ENCODE data around the gene IMPG2. TPM values are rescaled to one million over a fixed set of nuclear protein-coding genes. Genes with fewer than 3 reads are reported as not detected.

IMPG2 gene
- under 1 TPM; 0.17 to 0.64 (median 0.40) TPM for total RNA-seq
- polyA plus RNA-seq = under 1 TPM; 0.05 to 0.09 (median 0.08) TPM
- long read RNA-seq, donor 1 = 0 reads
- long read RNA-seq, donor 2, partial matches to known transcripts = 0 of 1 reads
- long read RNA-seq, donor 2, other reads (novel, unspliced or antisense) = 1 of 1 reads

DNA sequence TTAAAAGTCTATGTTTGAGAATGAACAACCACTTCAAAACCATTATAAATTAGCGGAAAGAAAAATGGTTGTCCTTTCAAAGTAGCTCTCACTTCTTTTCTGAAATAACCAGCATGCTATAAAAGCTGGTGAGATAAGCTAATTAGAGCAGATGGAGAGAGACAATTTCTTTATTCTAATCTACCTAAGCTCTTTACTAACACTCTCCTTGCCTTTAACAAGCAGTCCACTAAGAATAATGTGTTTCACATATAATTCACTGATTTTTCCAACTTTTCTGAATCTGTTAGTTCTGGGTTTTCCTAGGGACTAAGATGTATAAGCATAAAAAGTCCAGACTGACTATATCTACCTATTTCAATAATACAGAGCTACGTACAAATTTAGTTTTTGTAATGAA, at the start of gene IMPG2:
Gene IMPG2 (minus strand): TSS at position 101 of the 400 bp plus-strand sequence. CDS start 203 bp downstream, outside the sequence.
- WGBS, 3 donors = 97 to 99% (median 97%) methylated on average over 2 of the region's 2 CpGs
- no peak within 1 kb of the TSS for H3K27ac ChIP-seq
- no peaks in the 10 kb centered on the region for H3K4me1 ChIP-seq
- ATAC-seq (no peak), DNase-seq (no peak)
- H3K36me3 ChIP-seq (ENCODE audit: insufficient read depth in 1 of 2, low read depth in 1 of 2) = peaks cover 0 to 3% of the 10 kb centered on the region in 2 donors
- no peaks in the 10 kb centered on the region for H3K9me3 ChIP-seq
- TF ChIP-seq, protein P1, sequence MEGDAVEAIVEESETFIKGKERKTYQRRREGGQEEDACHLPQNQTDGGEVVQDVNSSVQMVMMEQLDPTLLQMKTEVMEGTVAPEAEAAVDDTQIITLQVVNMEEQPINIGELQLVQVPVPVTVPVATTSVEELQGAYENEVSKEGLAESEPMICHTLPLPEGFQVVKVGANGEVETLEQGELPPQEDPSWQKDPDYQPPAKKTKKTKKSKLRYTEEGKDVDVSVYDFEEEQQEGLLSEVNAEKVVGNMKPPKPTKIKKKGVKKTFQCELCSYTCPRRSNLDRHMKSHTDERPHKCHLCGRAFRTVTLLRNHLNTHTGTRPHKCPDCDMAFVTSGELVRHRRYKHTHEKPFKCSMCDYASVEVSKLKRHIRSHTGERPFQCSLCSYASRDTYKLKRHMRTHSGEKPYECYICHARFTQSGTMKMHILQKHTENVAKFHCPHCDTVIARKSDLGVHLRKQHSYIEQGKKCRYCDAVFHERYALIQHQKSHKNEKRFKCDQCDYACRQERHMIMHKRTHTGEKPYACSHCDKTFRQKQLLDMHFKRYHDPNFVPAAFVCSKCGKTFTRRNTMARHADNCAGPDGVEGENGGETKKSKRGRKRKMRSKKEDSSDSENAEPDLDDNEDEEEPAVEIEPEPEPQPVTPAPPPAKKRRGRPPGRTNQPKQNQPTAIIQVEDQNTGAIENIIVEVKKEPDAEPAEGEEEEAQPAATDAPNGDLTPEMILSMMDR (IDR thresholded peaks at IDR 0.05) = no peak
- no peak within 1 kb of the TSS for H3K4me3 ChIP-seq
- H3K27me3 ChIP-seq (ENCODE audit: insufficient read depth in 3 of 3, low read length in 2 of 3) = no peaks in the 10 kb centered on the region
- intact Hi-C loops (cut with DNase I) = no loop called here

DNA sequence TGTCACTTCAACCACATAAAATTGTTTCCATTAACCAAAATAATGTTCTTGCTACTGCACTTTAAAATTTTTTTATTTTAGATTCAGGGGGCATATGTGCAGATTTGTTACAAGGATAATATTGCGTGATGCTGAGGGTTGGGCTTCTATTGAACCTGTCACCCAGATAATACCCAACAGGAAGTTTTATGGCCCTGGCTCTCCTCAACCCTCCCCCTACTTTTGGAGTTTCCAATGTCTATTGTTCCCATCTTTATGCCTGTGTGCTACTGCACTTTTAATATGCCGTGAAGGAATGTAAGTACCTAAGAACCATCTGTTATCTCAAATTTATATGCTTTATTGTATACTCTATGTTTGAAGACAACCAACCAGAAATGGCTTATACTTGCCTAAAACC, 42.0 kb upstream of the IMPG2 start:
- WGBS, 3 donors = 77 to 88% (median 80%) methylated on average over 2 of the region's 2 CpGs
- Histone ChIP-seq H3K27me3 (ENCODE audit: insufficient read depth in 3 of 3, low read length in 2 of 3) (no peaks in the 10 kb centered on the region), H3K4me3 (no peak overlapping the region), H3K27ac (no peak overlapping the region), H3K36me3 (ENCODE audit: insufficient read depth in 1 of 2, low read depth in 1 of 2) (peaks cover 0 to 33% of the 10 kb centered on the region in 2 donors), H3K9me3 (no peaks in the 10 kb centered on the region), H3K4me1 (no peaks in the 10 kb centered on the region)
- TF ChIP-seq, protein P1 (IDR thresholded peaks at IDR 0.05) = no peak
- intact Hi-C loops (cut with DNase I) = no loop called here
- DNase-seq (no peak), ATAC-seq (no peak)

DNA sequence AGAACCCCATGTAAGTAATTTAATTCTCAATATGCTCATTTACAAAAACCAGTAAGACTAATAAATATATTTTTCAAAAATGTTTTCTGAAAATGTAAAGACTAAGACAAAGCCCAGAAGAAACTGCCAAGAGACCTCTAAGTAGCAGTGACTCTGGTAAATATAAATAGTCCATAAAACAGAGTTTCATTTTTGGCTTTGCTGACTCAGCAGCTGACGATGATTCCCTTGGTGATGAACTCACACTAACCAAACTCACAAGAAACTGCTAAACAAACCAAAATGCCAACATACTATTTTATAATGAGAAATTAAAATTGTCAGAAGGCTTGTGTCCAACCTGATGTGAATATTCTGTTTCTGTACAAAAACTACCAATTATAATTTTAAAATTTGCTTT, 31.5 kb upstream of the IMPG2 start:
- no peaks in the 10 kb centered on the region for H3K9me3 ChIP-seq
- peaks cover 0 to 25% of the 10 kb centered on the region in 2 donors for H3K36me3 ChIP-seq (ENCODE audit: insufficient read depth in 1 of 2, low read depth in 1 of 2)
- ATAC-seq (no peak), DNase-seq (no peak)
- 61 to 75% (median 65%) methylated on average over 1 of the region's 1 CpG for WGBS, 3 donors
- H3K4me1 ChIP-seq = no peaks in the 10 kb centered on the region
- H3K4me3 ChIP-seq = no peak overlapping the region
- TF ChIP-seq, protein P1 (IDR thresholded peaks at IDR 0.05) = no peak
- H3K27ac ChIP-seq = no peak overlapping the region
- H3K27me3 ChIP-seq (ENCODE audit: insufficient read depth in 3 of 3, low read length in 2 of 3) = no peaks in the 10 kb centered on the region
- intact Hi-C loops (cut with DNase I) = no loop called here

DNA sequence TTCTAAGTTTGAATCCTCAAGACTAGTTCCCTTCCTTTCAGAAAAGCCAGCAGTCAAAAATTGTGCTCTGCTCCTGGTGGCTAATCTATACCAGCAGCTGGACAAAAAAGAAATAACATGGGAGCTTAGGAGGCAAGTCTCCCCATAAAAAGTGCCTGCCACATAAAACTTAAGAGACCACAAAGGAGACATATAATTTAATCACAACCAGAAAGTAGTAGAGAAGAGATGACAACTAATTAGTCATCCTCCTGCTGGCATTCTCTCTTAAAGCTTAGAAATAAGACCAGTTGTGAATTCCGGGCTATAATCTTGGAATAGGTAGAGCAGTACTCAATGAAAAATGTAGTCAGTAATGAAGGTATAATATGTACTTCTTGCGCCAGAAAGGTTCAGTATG, 20.2 kb upstream of the IMPG2 start:
- DNase-seq = no peak
- no peaks in the 10 kb centered on the region for H3K4me1 ChIP-seq
- H3K4me3 ChIP-seq = no peak overlapping the region
- 46 to 74% (median 70%) methylated on average over 2 of the region's 2 CpGs for WGBS, 3 donors
- peaks cover 0 to 70% of the 10 kb centered on the region in 2 donors for H3K36me3 ChIP-seq (ENCODE audit: insufficient read depth in 1 of 2, low read depth in 1 of 2)
- H3K27ac ChIP-seq = no peak overlapping the region
- no peak for ATAC-seq
- intact Hi-C loops (cut with DNase I) = no loop called here
- no peaks in the 10 kb centered on the region for H3K27me3 ChIP-seq (ENCODE audit: insufficient read depth in 3 of 3, low read length in 2 of 3)
- TF ChIP-seq, protein P1 (IDR thresholded peaks at IDR 0.05) = no peak
- no peaks in the 10 kb centered on the region for H3K9me3 ChIP-seq

DNA sequence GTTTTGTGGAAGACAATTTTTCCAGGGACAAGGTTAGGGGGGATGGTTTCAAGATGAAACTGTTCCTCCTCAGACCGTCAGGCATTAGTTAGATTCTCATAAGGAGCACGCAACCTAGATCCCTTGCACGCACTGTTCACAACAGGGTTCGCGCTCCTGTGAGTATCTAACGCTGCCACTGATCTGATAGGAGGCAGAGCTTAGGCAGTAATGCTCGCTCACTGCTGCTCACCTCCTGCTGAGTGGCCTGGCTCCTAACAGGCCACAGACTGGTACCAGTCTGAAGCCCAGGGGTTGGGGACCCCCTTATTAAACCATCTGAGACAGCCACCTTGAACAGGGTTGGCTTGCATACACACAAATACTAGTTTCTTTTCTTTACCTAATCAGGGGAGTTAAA, 13.5 kb upstream of the IMPG2 start:
- Histone ChIP-seq H3K4me3 (no peak overlapping the region), H3K27ac (no peak overlapping the region), H3K27me3 (ENCODE audit: insufficient read depth in 3 of 3, low read length in 2 of 3) (no peaks in the 10 kb centered on the region), H3K4me1 (no peaks in the 10 kb centered on the region), H3K9me3 (no peaks in the 10 kb centered on the region), H3K36me3 (ENCODE audit: insufficient read depth in 1 of 2, low read depth in 1 of 2) (peaks cover 0 to 69% of the 10 kb centered on the region in 2 donors)
- ATAC-seq = no peak
- no peak for DNase-seq
- intact Hi-C loops (cut with DNase I) = no loop called here
- 79 to 87% (median 86%) methylated on average over 7 of the region's 7 CpGs for WGBS, 3 donors
- TF ChIP-seq, protein P1 (IDR thresholded peaks at IDR 0.05) = no peak

All from psoas muscle (tissue), 8 donors.